KOPT-K1 (cell line): ENCODE measurements around the gene MTRR.

Experiments
- H3K27ac ChIP-seq: fragments of 200-600 bp; sonication (generic); 2 replicates; pipeline ENCODE4 v1.5.1; 2016; ENCODE audit warnings: antibody characterized with exemption, mild to moderate bottlenecking, low read depth, low read length; ENCODE audit not compliant: poor library complexity, severe bottlenecking
- H3K36me3 ChIP-seq: fragments of 200-600 bp; sonication (generic); 2 replicates; pipeline ENCODE4 v1.5.1; 2017; ENCODE audit warnings: antibody characterized with exemption, mild to moderate bottlenecking, low read length, moderate library complexity; ENCODE audit not compliant: insufficient read depth
- H3K9me3 ChIP-seq: fragments of 200-600 bp; sonication (generic); 2 replicates; pipeline ENCODE4 v1.5.1; 2017; ENCODE audit warnings: antibody characterized with exemption, low read length, mild to moderate bottlenecking; ENCODE audit not compliant: insufficient read depth, poor library complexity, severe bottlenecking

Gene MTRR

DNA sequence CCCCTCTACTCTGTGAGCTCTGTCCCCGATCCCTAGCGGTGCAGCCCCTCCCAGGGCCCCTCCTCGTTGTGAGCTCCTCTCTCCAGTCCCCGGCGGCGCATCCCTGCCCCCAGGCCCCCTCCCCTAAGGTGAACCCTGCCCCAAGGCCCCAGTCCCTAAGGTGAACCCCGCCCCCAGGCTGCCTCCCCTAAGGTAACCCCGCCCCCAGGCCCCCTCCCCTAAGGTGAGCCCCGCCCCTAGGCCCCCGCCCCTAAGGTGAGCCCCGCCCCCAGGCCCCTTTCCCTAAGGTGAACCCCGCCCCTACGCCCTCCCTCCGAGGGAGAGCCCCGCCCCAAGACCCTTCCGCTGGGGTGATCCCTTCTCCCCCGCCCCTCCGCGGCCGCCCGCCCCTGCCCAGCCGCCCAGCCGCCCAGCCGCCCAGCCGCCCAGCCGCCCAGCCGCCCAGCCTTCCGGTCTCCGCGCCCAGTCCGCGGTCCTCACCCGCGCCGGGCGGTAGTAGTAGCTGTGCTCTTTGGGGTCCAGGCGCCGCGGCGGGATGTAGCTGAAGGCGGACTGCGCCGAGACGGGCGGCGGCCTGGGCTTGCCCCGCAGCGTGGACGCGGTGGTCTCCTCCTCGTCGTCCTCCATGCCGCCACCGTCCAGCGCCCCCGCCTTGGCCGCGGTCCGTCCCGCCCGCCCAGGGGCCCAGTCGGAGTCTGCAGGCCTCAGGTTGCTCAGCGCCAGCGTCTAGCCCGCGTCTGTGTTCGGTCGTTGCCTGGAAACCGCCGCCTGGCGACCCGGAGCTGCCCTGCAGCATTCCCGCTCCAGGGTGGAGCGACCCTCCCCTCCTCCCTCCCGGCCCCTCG lies 18.3 kb upstream of the MTRR start, which contains the start of gene CFAP90:
Gene CFAP90, minus strand, starts transcription at position 739 of the 845 bp plus-strand sequence. Its CDS starts 112 bp downstream, at position 627.
- no peak within 1 kb of the TSS for H3K27ac ChIP-seq
- no peaks in the 10 kb centered on the region for H3K36me3 ChIP-seq
- H3K9me3 ChIP-seq = peaks cover 12% of the 10 kb centered on the region

DNA sequence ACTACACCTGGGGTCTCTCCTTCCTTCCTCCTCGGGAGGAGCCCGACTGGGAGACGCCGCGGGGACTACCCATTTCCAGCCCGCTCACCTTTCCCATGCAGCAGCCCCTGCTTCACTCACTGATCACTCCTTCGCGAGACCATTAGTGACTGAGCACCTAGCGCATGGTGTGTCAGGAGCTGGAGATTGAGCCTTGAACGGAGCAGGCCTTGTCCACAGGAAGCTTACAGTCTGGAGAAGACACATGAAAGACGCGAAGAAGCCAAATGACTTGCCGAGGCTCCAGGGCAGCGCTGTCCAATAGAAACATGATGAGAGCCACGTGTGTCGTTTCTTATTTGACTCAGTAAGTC lies 17.7 kb upstream of the MTRR start:
- H3K36me3 ChIP-seq = no peaks in the 10 kb centered on the region
- H3K27ac ChIP-seq = no peak overlapping the region

DNA sequence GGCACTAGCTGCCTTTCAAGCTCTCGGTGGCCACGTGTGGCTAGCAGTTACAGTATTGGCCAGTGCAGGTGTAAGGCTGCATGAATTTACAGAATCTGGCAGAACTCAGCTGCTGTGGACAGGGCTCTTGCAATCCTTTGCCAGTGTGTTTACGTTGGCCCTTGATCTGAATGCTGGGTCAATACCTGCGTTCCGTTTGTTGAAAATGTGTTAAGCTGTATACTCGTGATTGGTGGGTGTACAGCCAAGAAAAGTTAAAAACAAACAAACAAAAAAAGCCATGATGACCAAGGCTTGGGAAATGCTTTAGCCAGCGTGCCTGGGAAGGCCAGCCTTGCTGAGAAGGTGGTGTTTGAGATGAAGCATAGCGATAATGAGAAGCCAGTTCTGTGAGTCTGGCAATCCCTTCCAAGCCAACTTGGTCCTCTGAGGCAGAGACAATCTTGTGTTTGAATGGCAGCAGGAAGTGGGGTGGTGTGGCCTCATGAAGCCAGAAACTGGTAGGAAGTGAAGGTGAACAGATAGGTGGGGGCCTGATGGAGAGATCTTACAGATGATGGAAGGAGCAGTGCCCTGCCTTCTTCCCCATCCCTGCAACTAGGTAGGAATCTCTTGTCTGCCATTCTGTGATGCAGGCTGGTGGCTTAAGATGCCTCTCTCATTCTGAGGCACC lies 17.2 kb upstream of the MTRR start:
- H3K27ac ChIP-seq = no peak overlapping the region
- H3K36me3 ChIP-seq = no peaks in the 10 kb centered on the region
- H3K9me3 ChIP-seq = peaks cover 12% of the 10 kb centered on the region

More for the DNA sequence above, 17.7 kb upstream of the MTRR start:
- peaks cover 12% of the 10 kb centered on the region for H3K9me3 ChIP-seq

DNA sequence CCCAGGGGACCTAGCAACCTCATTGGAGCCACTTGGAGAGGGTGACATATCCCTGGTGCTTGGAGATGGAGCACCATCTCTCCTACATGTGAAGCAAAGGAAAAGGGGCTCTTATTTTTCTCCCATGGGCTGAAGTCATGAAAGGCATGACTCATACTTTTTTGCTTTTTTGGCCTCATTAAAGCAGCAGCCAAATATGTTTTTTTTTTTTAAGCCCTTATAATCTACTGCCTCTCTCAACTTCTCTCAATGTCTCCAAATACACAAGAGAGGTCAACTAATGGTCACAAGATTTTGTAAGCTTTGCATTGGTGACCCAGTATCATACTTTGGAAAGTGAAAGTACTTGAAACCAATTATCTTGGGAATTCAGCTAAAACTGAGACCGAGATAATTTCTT lies 16.4 kb upstream of the MTRR start:
- peaks cover 3% of the 10 kb centered on the region for H3K36me3 ChIP-seq
- no peak overlapping the region for H3K27ac ChIP-seq
- peaks cover 12% of the 10 kb centered on the region for H3K9me3 ChIP-seq

DNA sequence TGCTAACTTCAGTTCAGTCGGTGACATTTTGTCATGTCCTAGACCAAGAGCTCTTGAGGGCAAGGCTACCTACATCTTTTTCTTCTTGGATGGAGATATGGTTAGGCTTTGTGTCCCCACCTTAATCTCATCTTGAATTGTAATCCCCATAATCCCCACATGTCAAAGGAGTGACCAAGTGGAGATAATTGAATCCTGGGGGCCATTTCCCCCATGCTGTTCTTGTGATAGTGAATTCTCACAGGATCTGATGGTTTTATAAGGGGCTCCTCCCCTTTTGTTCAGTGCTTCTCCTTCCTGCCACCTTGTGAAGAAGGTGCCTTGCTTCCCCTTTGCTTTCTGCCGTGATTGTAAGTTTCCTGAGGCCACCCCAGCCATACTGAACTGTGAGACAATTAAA lies 16.0 kb upstream of the MTRR start:
- Histone ChIP-seq H3K27ac (no peak overlapping the region), H3K36me3 (peaks cover 7% of the 10 kb centered on the region), H3K9me3 (peaks cover 12% of the 10 kb centered on the region)

DNA sequence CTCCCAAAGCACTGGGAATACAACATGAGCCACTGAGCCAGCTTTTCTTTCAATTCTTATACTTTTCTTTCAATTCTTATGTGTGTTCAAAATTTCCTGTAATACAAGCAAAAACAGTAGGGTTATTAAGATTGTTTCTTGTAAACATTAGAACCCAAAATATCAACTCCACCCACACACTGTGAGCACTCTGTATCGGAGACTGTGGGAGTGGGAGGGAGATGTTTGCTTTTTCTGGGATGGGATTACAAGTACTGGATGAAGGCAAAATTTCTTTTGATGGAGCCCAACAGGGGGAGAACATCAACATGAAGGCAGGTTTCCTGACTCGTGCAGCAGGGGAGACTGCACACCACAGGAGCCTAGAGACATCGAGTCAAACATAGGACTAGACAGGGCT lies 13.3 kb upstream of the MTRR start:
- Histone ChIP-seq H3K36me3 (peaks cover 29% of the 10 kb centered on the region), H3K27ac (no peak overlapping the region), H3K9me3 (peaks cover 8% of the 10 kb centered on the region)

DNA sequence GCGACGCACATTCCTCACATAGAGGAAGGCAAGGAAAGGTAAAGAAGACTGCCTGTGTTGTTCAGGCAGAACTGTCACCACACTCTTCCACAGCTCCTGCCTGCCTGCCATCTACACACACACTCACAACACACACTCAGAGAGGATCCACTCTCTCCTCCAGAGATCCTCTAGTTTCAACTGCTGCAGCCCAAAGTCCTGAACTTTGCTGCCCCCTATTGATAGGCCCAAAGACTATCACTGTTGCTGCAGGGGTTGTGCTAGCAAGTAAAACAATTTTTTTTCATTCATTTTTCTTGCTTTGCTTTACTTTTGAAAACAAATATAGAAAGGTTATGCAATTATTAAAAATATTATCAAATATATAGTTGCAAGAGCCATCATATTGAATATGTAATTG lies 12.1 kb upstream of the MTRR start:
- no peak overlapping the region for H3K27ac ChIP-seq
- H3K36me3 ChIP-seq = peaks cover 40% of the 10 kb centered on the region
- no peaks in the 10 kb centered on the region for H3K9me3 ChIP-seq

DNA sequence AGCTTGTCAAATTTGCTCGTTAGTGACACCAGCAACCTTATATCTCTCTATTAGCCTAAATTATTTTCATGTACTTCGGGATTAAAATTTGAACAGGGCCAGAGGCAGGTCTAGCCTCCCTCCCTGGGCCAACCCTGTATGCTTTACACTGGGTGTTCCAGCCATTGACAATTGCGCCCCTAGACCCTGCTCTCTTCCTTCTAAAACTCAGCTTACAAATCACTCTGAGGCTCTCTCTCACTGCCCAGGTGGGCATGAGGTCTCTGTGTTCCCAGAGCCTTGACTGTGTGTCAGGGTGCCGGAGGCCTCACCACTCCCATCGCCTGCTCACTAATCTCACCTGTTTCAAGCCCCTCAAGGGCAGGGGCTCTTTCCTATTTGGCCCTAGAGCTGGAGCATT lies 11.6 kb upstream of the MTRR start:
- Histone ChIP-seq H3K27ac (no peak overlapping the region), H3K9me3 (no peaks in the 10 kb centered on the region), H3K36me3 (peaks cover 45% of the 10 kb centered on the region)

DNA sequence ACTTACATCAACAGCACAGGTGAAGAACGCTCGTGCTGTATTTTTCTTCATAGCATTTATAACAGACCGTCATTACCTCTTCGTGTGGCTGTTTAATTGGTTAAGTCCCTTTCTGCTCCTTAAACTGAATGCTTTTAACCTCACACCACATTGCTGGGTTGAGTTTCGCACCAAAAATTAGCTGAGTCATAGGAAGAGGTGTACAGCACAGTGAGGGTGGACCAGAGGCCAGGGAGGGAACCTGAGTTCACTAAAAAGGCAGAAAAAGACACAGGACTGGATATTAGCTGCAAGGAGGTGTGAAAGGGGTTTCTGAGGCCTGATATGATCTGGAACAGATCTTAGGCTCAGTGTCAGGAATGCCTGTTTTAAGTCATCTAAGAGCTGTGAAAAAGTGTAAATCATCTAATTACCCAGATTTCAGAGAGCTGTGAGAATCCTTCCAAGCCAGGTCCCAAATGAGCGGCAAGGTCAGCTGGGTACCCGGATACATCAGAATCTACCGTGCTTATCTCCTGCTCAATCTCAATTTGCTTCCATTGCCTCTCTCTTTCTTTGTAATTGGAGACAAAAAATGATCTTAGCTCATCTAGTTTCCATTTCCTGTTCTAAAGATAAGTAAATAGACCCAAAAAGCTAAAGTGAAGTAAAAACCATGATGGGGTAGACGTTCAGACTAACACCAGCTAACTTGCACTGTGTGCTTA lies 10.9 kb upstream of the MTRR start:
- Histone ChIP-seq H3K9me3 (no peaks in the 10 kb centered on the region), H3K27ac (no peak overlapping the region), H3K36me3 (peaks cover 52% of the 10 kb centered on the region)

DNA sequence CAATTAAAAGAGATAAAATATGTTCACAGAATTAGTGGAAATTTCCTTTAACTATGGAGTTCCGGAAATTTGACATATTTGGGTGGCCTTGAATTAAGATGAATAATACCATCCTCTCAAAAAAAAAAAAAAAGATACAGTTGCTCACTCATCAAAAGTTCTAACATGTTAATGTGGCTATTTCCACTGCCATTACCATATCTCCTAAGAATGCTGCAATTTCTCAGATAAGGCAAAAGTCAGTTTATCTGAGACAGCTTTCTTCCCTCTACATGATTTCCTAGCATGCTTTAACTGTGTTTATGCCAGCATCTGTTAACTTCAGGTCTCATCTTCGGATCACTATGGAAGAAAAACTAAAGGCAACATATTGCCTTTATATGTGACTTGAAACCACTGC lies 2.8 kb upstream of the MTRR start:
- Histone ChIP-seq H3K27ac (no peak overlapping the region), H3K36me3 (peaks cover 57% of the 10 kb centered on the region), H3K9me3 (no peaks in the 10 kb centered on the region)

DNA sequence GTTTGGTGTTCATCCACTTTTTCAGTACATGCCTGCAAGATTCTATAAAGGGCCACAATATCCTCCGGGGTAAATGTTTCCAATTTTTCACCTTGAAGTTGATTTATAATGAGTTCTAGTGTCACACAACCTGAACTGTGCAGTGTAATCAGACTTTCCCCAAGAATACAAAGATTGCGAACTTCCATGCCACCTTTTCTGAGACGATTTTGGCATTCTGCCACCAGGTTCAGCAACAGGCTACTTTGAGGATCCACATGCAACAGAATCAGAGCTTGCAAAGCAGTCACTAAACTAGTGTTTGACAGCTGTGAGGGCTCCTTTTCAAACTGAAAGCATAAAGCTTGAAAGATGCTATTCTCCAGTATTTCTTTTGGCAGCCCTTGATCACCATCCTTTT lies 1.7 kb upstream of the MTRR start:
- Histone ChIP-seq H3K36me3 (peaks cover 47% of the 10 kb centered on the region), H3K27ac (no peak overlapping the region), H3K9me3 (no peaks in the 10 kb centered on the region)

DNA sequence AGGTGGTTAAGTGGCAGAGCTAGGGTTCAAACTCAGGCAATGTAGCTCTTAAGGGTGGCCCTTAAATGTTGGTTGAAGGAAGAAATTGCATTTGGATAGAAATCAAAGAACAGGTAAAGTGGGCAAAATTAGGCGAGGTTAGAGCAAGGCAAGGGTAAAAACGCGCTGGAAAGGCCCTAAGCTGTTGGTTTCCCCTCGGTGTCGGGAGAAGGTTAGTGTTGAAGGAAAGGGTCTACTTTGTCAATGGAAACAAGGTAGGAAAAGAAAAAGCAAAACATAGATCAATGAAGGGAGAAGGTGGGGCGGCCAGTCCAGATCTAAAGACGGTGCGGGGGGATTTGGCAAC lies 548 bp upstream of the MTRR start:
- peak overlapping the region; percentile 73 for H3K27ac ChIP-seq
- no peaks in the 10 kb centered on the region for H3K9me3 ChIP-seq
- H3K36me3 ChIP-seq = peaks cover 42% of the 10 kb centered on the region

DNA sequence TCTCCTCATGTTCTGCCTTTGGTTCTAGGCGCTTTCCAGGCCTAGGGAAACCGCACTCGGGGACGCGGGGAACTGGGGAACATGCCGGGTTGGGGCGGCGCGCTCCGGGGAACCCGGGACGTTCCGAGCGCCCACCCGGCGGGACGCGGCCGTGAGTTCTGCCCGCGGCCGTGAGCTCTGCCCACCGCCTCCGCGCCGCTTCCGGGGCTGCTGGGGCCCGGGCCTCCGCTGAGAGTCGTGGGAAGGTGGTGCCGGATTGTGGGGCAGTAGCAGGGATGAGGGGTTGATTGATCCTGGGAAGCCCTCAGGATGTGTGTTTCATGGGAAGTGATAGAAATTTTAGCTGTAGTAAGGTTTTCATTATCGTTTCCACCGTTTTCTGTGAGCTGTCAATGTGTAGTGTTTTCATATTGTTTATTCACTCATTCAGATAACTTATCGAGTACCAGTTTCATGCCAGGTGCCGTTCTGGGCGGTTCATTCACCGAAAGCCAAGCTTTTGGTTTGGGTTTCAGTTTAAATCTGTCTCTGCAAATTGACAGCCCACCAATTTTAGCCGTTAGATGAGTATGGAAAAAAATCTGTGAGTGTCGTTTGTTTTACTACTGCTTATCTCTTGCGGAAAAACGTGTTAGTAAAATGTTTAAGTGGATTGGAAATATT lies 657 bp downstream of the MTRR start:
- peak overlapping the region; percentile 73 for H3K27ac ChIP-seq
- H3K9me3 ChIP-seq = no peaks in the 10 kb centered on the region
- peaks cover 43% of the 10 kb centered on the region for H3K36me3 ChIP-seq

DNA sequence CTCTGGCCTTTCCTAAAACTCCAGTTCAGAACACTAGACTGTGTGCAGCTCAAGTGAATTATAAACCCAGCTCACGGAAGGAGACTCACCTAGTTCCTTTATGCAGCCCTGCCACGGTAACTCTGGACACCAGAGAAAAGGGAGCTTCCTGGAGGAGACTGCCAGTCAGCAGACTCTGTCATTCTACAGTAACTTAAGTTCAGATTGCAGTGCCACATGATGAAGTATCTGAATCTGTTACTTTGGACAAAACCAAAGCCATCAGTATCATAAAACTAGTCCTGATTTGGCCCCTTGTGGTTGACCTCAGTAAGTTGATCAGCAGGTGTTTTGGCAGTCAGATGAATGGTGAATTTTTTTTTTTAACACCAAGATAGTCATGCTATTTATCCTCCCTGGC lies 2.7 kb downstream of the MTRR start:
- H3K27ac ChIP-seq = no peak overlapping the region
- peaks cover 41% of the 10 kb centered on the region for H3K36me3 ChIP-seq
- H3K9me3 ChIP-seq = no peaks in the 10 kb centered on the region

DNA sequence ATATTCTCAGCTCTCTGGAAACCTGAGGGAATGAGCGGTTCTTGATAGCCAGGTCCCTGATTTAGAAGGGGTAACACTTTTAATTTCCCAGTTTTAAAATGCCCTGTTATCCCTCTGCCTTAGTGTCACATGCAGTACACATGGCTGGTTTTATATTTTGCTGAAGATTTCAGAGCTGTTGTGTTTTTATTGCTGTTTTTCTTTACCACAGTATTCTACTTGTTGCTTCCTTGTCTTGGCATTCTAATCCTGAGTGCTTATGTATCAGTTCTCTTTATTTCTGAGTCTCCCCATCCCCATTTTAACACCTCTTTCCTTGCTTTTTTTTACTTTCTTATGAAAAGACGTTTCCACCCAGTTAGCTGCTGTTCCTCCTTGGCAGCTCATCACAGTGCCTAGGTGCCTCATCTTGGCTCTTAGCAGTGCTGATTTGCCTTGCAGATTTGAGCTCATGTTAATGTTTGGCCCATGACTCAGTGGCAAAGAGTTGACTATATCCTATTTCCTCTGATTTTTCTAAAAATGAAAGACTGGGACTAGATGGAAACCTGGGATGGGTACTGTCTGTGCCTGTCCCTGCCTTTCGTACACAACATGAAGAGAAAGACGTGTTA lies 3.7 kb downstream of the MTRR start:
- H3K36me3 ChIP-seq = peaks cover 45% of the 10 kb centered on the region
- H3K27ac ChIP-seq = no peak overlapping the region
- H3K9me3 ChIP-seq = no peaks in the 10 kb centered on the region
